Ishikawa (cell line): Measurements from ENCODE around the gene AGPAT4.

Experiments used
- EP300 ChIP-seq: IDR thresholded peaks from 2 replicates; pipeline ENCODE4 v1.6.1; 2012; ENCODE audit warnings: borderline replicate concordance
- RAD21 ChIP-seq: IDR thresholded peaks from 2 replicates; pipeline ENCODE4 v1.6.1; 2012; ENCODE audit warnings: low read depth
- TAF1 ChIP-seq: IDR thresholded peaks from 2 replicates; pipeline ENCODE4 v1.6.1; 2012; ENCODE audit warnings: low read depth, mild to moderate bottlenecking
- TEAD4 ChIP-seq: IDR thresholded peaks from 2 replicates; pipeline ENCODE4 v1.6.1; 2012
- TF ChIP-seq, protein P1 (sequence below): IDR thresholded peaks from 2 replicates; pipeline ENCODE4 v1.6.1; 2012
- TF ChIP-seq, protein P2 (sequence below): IDR thresholded peaks from 2 replicates; pipeline ENCODE4 v1.6.1; 2012; ENCODE audit warnings: low read depth, mild to moderate bottlenecking
- TF ChIP-seq, protein P3 (sequence below): IDR thresholded peaks from 2 replicates; pipeline ENCODE4 v1.6.1; 2012

DNA sequence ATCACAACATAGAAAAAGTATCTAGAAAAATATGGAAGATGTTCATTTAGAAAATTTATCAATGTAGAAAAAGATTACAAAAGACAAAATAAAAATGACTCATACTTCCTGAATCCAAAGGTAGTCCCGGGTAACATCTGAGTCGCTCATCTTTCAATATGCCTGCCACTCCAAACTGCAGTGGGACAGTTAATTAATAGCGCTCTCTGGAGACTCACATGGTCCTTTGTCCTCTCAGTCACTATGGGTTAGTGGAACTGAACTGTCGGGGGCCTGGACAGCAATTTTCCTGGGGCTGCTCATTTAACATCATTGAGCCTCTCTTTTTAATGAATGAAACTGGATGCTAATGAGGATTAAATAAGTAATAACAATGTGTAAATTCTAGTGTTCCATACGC, 178.9 kb downstream of the AGPAT4 start:
- no peak for TF ChIP-seq EP300
- TF ChIP-seq, protein P1, sequence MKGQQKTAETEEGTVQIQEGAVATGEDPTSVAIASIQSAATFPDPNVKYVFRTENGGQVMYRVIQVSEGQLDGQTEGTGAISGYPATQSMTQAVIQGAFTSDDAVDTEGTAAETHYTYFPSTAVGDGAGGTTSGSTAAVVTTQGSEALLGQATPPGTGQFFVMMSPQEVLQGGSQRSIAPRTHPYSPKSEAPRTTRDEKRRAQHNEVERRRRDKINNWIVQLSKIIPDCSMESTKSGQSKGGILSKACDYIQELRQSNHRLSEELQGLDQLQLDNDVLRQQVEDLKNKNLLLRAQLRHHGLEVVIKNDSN: no peak
- no peak for TF ChIP-seq TEAD4
- TF ChIP-seq RAD21: no peak
- TF ChIP-seq, protein P2, sequence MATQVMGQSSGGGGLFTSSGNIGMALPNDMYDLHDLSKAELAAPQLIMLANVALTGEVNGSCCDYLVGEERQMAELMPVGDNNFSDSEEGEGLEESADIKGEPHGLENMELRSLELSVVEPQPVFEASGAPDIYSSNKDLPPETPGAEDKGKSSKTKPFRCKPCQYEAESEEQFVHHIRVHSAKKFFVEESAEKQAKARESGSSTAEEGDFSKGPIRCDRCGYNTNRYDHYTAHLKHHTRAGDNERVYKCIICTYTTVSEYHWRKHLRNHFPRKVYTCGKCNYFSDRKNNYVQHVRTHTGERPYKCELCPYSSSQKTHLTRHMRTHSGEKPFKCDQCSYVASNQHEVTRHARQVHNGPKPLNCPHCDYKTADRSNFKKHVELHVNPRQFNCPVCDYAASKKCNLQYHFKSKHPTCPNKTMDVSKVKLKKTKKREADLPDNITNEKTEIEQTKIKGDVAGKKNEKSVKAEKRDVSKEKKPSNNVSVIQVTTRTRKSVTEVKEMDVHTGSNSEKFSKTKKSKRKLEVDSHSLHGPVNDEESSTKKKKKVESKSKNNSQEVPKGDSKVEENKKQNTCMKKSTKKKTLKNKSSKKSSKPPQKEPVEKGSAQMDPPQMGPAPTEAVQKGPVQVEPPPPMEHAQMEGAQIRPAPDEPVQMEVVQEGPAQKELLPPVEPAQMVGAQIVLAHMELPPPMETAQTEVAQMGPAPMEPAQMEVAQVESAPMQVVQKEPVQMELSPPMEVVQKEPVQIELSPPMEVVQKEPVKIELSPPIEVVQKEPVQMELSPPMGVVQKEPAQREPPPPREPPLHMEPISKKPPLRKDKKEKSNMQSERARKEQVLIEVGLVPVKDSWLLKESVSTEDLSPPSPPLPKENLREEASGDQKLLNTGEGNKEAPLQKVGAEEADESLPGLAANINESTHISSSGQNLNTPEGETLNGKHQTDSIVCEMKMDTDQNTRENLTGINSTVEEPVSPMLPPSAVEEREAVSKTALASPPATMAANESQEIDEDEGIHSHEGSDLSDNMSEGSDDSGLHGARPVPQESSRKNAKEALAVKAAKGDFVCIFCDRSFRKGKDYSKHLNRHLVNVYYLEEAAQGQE: no peak
- no peak for TF ChIP-seq TAF1
- TF ChIP-seq, protein P3, sequence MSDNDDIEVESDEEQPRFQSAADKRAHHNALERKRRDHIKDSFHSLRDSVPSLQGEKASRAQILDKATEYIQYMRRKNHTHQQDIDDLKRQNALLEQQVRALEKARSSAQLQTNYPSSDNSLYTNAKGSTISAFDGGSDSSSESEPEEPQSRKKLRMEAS: no peak
